WERI-Rb-1 (cell line): ENCODE data around the gene MIER1.

Experiments
- DNase-seq: peaks from one replicate; pipeline ENCODE4 v3.0.0-alpha.2; 2020
- H3K27ac ChIP-seq: fragments of 250-450 bp; sonication (Bioruptor Pico); 2 replicates; pipeline ENCODE4 v1.5.1; 2020; ENCODE audit warnings: mild to moderate bottlenecking, moderate library complexity
- H3K27me3 ChIP-seq: fragments of 250-450 bp; sonication (Bioruptor Pico); 2 replicates; pipeline ENCODE4 v1.5.1; 2021; ENCODE audit warnings: mild to moderate bottlenecking, low read depth, moderate library complexity; ENCODE audit not compliant: insufficient read depth, severe bottlenecking
- H3K36me3 ChIP-seq: fragments of 250-450 bp; sonication (Bioruptor Pico); 2 replicates; pipeline ENCODE4 v1.5.1; 2020; ENCODE audit warnings: mild to moderate bottlenecking, moderate library complexity
- H3K4me3 ChIP-seq: 2 replicates; pipeline ENCODE4 v1.5.1; 2011; ENCODE audit warnings: low read depth, mild to moderate bottlenecking, control low read depth, low read length
- H3K9me3 ChIP-seq: fragments of 250-450 bp; sonication (Bioruptor Pico); 2 replicates; pipeline ENCODE4 v1.5.1; 2021; ENCODE audit warnings: mild to moderate bottlenecking, moderate library complexity; ENCODE audit not compliant: severe bottlenecking
- CTCF ChIP-seq: IDR thresholded peaks from 2 replicates; pipeline ENCODE4 v1.5.1; 2011; ENCODE audit warnings: low read depth, mild to moderate bottlenecking, control low read depth, inconsistent platforms, low read length

MIER1 gene

GRCh38 chr1:67031859-67032247, 107.1 kb downstream of the MIER1 start:
- peaks cover 8% of the 10 kb centered on the region for H3K36me3 ChIP-seq
- no peak overlapping the region for H3K27ac ChIP-seq
- H3K4me3 ChIP-seq, result no peak overlapping the region
- H3K27me3 ChIP-seq, result no peaks in the 10 kb centered on the region
- H3K9me3 ChIP-seq, result no peaks in the 10 kb centered on the region
- DNase-seq, result no peak
- no peak for TF ChIP-seq CTCF
